ENCODE data around the gene MDFIC. TPM values are rescaled to one million over a fixed set of nuclear protein-coding genes. Genes with fewer than 3 reads are reported as not detected.

MDFIC gene
- polyA plus RNA-seq, 1 donor (not counting 4 experiments of a cell fraction or from before 2014, with no cell fraction given), result 8.5 TPM

- Histone ChIP-seq H3K9me3 (ENCODE audit: control insufficient read depth, low read depth, low read length) (no peaks in the 10 kb centered on the region), H3K36me3 (ENCODE audit: control insufficient read depth in 2 of 2, extremely low read depth in 1 of 2, insufficient read depth in 2 of 2, low read length in 2 of 2) (no peaks in the 10 kb centered on the region), H3K9ac (ENCODE audit: control insufficient read depth, extremely low read depth, insufficient read depth, low read length) (no peak overlapping the region), H3K4me1 (ENCODE audit: control insufficient read depth, extremely low read depth, insufficient read depth, low read length) (no peaks in the 10 kb centered on the region), H4K20me1 (ENCODE audit: control insufficient read depth, extremely low read depth, insufficient read depth, low read length) (no peaks in the 10 kb centered on the region), H3K27ac (ENCODE audit: control insufficient read depth, insufficient read depth, low read length) (no peak overlapping the region), H3K27me3 (ENCODE audit: control insufficient read depth, extremely low read depth, insufficient read depth, low read length) (no peaks in the 10 kb centered on the region), H2AFZ (ENCODE audit: control insufficient read depth, low read length) (no peak overlapping the region), H3K4me3 (ENCODE audit: control insufficient read depth in 2 of 3, extremely low read depth in 1 of 3, insufficient read depth in 2 of 3, low read depth in 1 of 3, low read length in 3 of 3) (no peak overlapping the region), H3K9me1 (ENCODE audit: control insufficient read depth, extremely low read depth, insufficient read depth, low read length) (no peaks in the 10 kb centered on the region), H3K79me2 (ENCODE audit: control insufficient read depth, insufficient read depth, low read length) (no peaks in the 10 kb centered on the region), H3K4me2 (ENCODE audit: control insufficient read depth, extremely low read depth, insufficient read depth, low read depth, low read length) (no peak overlapping the region)
- dilution Hi-C loops (cut with MboI; ENCODE audit: extremely low pct_ligation_motif_present, low sequenced_read_pairs), result no loop called here
- TF ChIP-seq EZH2 (IDR thresholded peaks at IDR 0.05; ENCODE audit: low read length) (no peak), CTCF (optimal IDR thresholded peaks at IDR 0.05 in 1 of 3, IDR thresholded peaks at IDR 0.05 in 1 of 3, conservative IDR thresholded peaks at IDR 0.05 in 1 of 3; ENCODE audit: extremely low read depth in 1 of 3, insufficient read depth in 2 of 3, low read length in 3 of 3) (no peak)
- DNase-seq (ENCODE audit: low read depth, low spot score) (no peak), FAIRE-seq (no peak)
These were observed 16.9 kb downstream of the MDFIC start for GRCh38 chr7:114938785-114939184.

GRCh38 chr7:114939484-114940097 is 17.7 kb downstream of the MDFIC start:
- Histone ChIP-seq H3K4me3 (ENCODE audit: control insufficient read depth in 2 of 3, extremely low read depth in 1 of 3, insufficient read depth in 2 of 3, low read depth in 1 of 3, low read length in 3 of 3) (no peak overlapping the region), H3K4me2 (ENCODE audit: control insufficient read depth, extremely low read depth, insufficient read depth, low read depth, low read length) (no peak overlapping the region), H3K36me3 (ENCODE audit: control insufficient read depth in 2 of 2, extremely low read depth in 1 of 2, insufficient read depth in 2 of 2, low read length in 2 of 2) (no peaks in the 10 kb centered on the region), H3K4me1 (ENCODE audit: control insufficient read depth, extremely low read depth, insufficient read depth, low read length) (no peaks in the 10 kb centered on the region), H3K9ac (ENCODE audit: control insufficient read depth, extremely low read depth, insufficient read depth, low read length) (no peak overlapping the region), H3K27ac (ENCODE audit: control insufficient read depth, insufficient read depth, low read length) (no peak overlapping the region), H4K20me1 (ENCODE audit: control insufficient read depth, extremely low read depth, insufficient read depth, low read length) (no peaks in the 10 kb centered on the region), H3K27me3 (ENCODE audit: control insufficient read depth, extremely low read depth, insufficient read depth, low read length) (no peaks in the 10 kb centered on the region), H3K9me1 (ENCODE audit: control insufficient read depth, extremely low read depth, insufficient read depth, low read length) (no peaks in the 10 kb centered on the region), H3K9me3 (ENCODE audit: control insufficient read depth, low read depth, low read length) (no peaks in the 10 kb centered on the region), H2AFZ (ENCODE audit: control insufficient read depth, low read length) (no peak overlapping the region), H3K79me2 (ENCODE audit: control insufficient read depth, insufficient read depth, low read length) (no peaks in the 10 kb centered on the region)
- FAIRE-seq, result no peak
- DNase-seq (ENCODE audit: low read depth, low spot score), result no peak
- TF ChIP-seq EZH2 (IDR thresholded peaks at IDR 0.05; ENCODE audit: low read length) (no peak), CTCF (optimal IDR thresholded peaks at IDR 0.05 in 1 of 3, IDR thresholded peaks at IDR 0.05 in 1 of 3, conservative IDR thresholded peaks at IDR 0.05 in 1 of 3; ENCODE audit: extremely low read depth in 1 of 3, insufficient read depth in 2 of 3, low read length in 3 of 3) (no peak)
- dilution Hi-C loops (cut with MboI; ENCODE audit: extremely low pct_ligation_motif_present, low sequenced_read_pairs), result no loop called here

All from keratinocyte (primary cell).